ENCODE results near the gene MYH11.

DNA sequence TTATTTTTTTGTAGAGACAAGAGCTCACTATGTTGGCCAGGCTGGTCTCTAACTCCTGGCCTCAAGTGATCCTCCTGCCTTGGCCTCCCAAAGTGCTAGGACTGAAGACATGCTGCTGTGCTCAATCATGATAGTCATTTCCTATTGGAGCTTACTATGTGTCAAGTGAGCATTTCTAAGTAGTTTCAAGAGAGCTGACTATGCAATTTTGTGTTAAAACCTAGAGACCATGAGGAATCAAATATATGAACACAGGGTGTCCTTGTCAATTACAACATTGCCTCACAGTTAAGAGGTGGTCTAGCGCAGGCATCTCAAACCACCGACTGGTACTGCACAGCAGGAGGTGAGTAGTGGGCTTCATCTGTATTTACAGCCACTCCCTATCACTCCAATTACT lies 37.8 kb downstream of the MYH11 start:
- TF ChIP-seq SUZ12 (IDR thresholded peaks at IDR 0.05; ENCODE audit: extremely low read depth, insufficient read depth, insufficient read length) = no peak
- no peak for TF ChIP-seq YY1 (IDR thresholded peaks at IDR 0.05; ENCODE audit: insufficient read depth, insufficient read length)
- TF ChIP-seq ZNF274 (IDR thresholded peaks at IDR 0.05; ENCODE audit: low read depth, low read length) = no peak
